SH-SY5Y (cell line): ENCODE measurements around the gene ARMC9.

Experiments
- GATA2 ChIP-seq: IDR thresholded peaks from 2 replicates; pipeline ENCODE4 v1.6.1; 2011; ENCODE audit warnings: mild to moderate bottlenecking, low read depth, low read length
- GATA3 ChIP-seq: IDR thresholded peaks from 2 replicates; pipeline ENCODE4 v1.6.1; 2011; ENCODE audit warnings: low read depth, mild to moderate bottlenecking, low read length, moderate library complexity

ARMC9 gene

GRCh38 chr2:231207734-231208133, 9.3 kb downstream of the ARMC9 start:
- TF ChIP-seq GATA2 (no peak), GATA3 (no peak)

- TF ChIP-seq GATA2 (no peak), GATA3 (no peak)
Measured at GRCh38 chr2:231210782-231211181, 12.4 kb downstream of the ARMC9 start.

- TF ChIP-seq GATA2, result no peak
- no peak for TF ChIP-seq GATA3
Measured at GRCh38 chr2:231211486-231211885, 13.1 kb downstream of the ARMC9 start.

- TF ChIP-seq GATA2, result no peak
- TF ChIP-seq GATA3, result no peak
Measured at GRCh38 chr2:231212329-231212845, 14.0 kb downstream of the ARMC9 start.

GRCh38 chr2:231213931-231214642, 15.7 kb downstream of the ARMC9 start:
- no peak for TF ChIP-seq GATA3
- no peak for TF ChIP-seq GATA2

GRCh38 chr2:231218366-231218765, 19.9 kb downstream of the ARMC9 start:
- TF ChIP-seq GATA3, result no peak
- TF ChIP-seq GATA2, result no peak

- TF ChIP-seq GATA2, result no peak
- TF ChIP-seq GATA3, result no peak
Measured at GRCh38 chr2:231219289-231219688, 20.9 kb downstream of the ARMC9 start.

GRCh38 chr2:231221761-231222160, 23.3 kb downstream of the ARMC9 start:
- TF ChIP-seq GATA2, result no peak
- no peak for TF ChIP-seq GATA3

GRCh38 chr2:231222318-231223000, 24.0 kb downstream of the ARMC9 start:
- TF ChIP-seq GATA2, result no peak
- TF ChIP-seq GATA3, result no peak

- TF ChIP-seq GATA3 (no peak), GATA2 (no peak)
Measured at GRCh38 chr2:231223001-231223375, 24.6 kb downstream of the ARMC9 start.

- TF ChIP-seq GATA3 (no peak), GATA2 (no peak)
Measured at GRCh38 chr2:231223458-231223976, 25.1 kb downstream of the ARMC9 start.

GRCh38 chr2:231227310-231228162, 29.1 kb downstream of the ARMC9 start:
- TF ChIP-seq GATA3, result no peak
- no peak for TF ChIP-seq GATA2

GRCh38 chr2:231228223-231228622, 29.8 kb downstream of the ARMC9 start:
- TF ChIP-seq GATA2 (no peak), GATA3 (no peak)

GRCh38 chr2:231228974-231229529, 30.6 kb downstream of the ARMC9 start:
- TF ChIP-seq GATA2, result no peak

GRCh38 chr2:231235217-231235616, 36.8 kb downstream of the ARMC9 start:
- no peak for TF ChIP-seq GATA2
- no peak for TF ChIP-seq GATA3
